RWPE1 (cell line): ENCODE results near the gene SLC35E4.
"Not testable (repeated sequence)": the region's sequence is repeated elsewhere in the genome, so short reads cannot be mapped to it uniquely, and the experiment has no call there.

Source experiments
- CTCF ChIA-PET: fragments of 350-600 bp; sonication (Branson Sonifier 250); formaldehyde crosslinking; extraction: SDS; loops from one replicate; lab custom pipeline; 2021; lab: Yijun Ruan, JAX
- POLR2A ChIA-PET: fragments of 400-600 bp; formaldehyde crosslinking; extraction: SDS; loops from one replicate; lab custom pipeline; 2020; ENCODE audit warnings: antibody characterized with exemption; ENCODE audit not compliant: low non-redundant PET; lab: Yijun Ruan, JAX
- DNase-seq: peaks from one replicate; pipeline ENCODE4 v3.0.0; 2012; ENCODE audit warnings: low spot score
- H3K27ac ChIP-seq: fragments of 450-650 bp; 2 replicates; pipeline ENCODE4 v1.5.1; 2017
- TF ChIP-seq, protein P1 (sequence below): fragments of 450-650 bp; conservative IDR thresholded peaks from 2 replicates; pipeline ENCODE4 v1.5.1; 2017; ENCODE audit warnings: low read depth, mild to moderate bottlenecking

SLC35E4 gene, protein sequence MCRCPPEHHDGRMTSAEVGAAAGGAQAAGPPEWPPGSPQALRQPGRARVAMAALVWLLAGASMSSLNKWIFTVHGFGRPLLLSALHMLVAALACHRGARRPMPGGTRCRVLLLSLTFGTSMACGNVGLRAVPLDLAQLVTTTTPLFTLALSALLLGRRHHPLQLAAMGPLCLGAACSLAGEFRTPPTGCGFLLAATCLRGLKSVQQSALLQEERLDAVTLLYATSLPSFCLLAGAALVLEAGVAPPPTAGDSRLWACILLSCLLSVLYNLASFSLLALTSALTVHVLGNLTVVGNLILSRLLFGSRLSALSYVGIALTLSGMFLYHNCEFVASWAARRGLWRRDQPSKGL

DNA sequence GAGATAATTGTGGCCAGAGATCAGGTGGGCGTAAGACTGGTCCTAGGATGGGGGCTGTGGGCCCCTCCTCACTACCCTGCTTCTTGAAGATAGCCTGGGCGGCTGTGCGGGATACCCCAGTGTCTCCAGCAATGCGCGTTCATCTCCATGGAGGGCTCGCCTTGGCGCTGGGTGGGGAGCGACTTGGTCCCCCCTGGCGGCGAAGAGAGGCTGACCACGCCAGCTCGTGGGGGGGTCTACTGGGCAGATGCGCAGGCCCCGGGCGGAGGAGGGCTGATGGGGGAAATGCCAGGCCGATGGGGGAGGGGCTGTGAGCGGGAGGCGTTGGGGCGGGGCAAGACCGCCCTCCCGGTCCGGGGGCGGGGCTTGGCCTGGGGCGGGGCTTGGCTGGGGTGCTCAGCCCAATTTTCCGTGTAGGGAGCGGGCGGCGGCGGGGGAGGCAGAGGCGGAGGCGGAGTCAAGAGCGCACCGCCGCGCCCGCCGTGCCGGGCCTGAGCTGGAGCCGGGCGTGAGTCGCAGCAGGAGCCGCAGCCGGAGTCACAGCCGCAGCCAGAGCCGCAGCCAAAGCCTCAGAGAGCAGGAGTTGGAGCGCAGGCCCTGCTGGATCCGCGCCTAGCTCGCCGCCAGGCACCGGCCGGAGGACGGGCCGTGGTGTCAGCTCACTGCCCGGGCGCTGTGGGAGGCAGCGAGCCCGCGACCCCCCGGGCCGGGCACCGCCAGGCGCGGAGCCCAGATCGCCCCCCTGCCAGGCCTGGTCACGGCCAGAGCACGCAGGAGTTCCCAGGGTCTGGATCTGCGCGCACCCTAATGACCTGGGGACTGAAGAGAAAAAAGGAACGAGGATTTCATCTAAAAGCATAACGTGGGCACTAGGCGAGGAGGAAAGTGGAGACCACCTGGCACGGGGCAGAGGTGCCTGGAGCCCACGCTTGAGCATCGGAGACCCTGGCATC is at the start of gene SLC35E4:
Gene SLC35E4, plus strand, starts transcription at position 509 of the 953 bp plus-strand sequence. CDS start 670 bp downstream, outside the sequence.
- TF ChIP-seq, protein P1, sequence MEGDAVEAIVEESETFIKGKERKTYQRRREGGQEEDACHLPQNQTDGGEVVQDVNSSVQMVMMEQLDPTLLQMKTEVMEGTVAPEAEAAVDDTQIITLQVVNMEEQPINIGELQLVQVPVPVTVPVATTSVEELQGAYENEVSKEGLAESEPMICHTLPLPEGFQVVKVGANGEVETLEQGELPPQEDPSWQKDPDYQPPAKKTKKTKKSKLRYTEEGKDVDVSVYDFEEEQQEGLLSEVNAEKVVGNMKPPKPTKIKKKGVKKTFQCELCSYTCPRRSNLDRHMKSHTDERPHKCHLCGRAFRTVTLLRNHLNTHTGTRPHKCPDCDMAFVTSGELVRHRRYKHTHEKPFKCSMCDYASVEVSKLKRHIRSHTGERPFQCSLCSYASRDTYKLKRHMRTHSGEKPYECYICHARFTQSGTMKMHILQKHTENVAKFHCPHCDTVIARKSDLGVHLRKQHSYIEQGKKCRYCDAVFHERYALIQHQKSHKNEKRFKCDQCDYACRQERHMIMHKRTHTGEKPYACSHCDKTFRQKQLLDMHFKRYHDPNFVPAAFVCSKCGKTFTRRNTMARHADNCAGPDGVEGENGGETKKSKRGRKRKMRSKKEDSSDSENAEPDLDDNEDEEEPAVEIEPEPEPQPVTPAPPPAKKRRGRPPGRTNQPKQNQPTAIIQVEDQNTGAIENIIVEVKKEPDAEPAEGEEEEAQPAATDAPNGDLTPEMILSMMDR, result no peak
- ChIA-PET POLR2A (no interaction called here), CTCF (interaction anchor here (1.0 to 4.0 kb wide), 3 partner anchors 14 to 120 kb away, joined by 3 to 33 read pairs (median 4); partner anchors contain the start of gene PES1)
- DNase-seq, result peak; percentile 84
- peak within 1 kb of the TSS; percentile 85 for H3K27ac ChIP-seq

DNA sequence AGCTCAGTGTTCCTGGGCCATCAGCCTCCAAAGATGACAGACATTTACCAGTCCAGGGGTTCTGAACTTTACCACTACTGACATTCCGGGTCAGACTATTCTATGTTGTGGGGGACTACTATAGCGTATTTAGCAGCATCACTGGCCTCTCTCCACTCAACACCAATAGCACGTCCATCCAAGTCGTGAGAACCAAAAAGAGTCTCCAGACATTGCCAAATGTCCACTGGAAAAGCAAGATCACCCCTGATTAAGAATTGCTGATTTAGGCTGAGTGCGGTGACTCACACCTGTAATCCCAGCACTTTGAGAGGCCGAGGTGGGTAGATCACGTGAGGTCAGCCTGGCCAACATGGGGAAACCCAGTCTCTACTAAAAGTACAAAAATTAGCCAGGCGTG is 49.2 kb upstream of the SLC35E4 start:
- POLR2A ChIA-PET, result no interaction called here
- CTCF ChIA-PET, result no interaction called here
- no peak overlapping the region for H3K27ac ChIP-seq
- TF ChIP-seq, protein P1, result no peak
- DNase-seq, result no peak

DNA sequence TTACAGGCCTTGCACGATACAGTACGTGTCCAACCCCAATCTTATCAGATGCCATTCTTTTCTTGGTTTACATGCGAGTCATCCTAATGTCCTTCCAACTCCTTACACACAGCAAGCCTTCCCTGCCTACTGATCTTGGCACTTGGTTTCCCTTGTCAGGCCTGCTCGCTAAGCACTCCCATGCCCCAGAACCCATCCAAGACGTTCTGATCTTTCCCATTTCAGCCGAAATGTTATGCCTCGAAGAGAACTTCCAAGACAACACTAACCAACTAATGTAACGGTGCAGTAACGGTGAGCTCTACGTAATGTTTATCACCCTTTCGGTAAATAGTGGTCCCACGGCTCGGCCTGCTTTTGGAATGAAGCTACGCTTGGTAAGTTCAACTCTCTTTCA is 44.4 kb upstream of the SLC35E4 start:
- CTCF ChIA-PET, result interaction anchor here (1.1 kb wide), 1 partner anchor 44 kb away, joined by 3 read pairs; no protein-coding TSS in a partner anchor
- no peak for DNase-seq
- TF ChIP-seq, protein P1, result no peak
- POLR2A ChIA-PET, result no interaction called here
- H3K27ac ChIP-seq, result peak overlapping the region; percentile 75

DNA sequence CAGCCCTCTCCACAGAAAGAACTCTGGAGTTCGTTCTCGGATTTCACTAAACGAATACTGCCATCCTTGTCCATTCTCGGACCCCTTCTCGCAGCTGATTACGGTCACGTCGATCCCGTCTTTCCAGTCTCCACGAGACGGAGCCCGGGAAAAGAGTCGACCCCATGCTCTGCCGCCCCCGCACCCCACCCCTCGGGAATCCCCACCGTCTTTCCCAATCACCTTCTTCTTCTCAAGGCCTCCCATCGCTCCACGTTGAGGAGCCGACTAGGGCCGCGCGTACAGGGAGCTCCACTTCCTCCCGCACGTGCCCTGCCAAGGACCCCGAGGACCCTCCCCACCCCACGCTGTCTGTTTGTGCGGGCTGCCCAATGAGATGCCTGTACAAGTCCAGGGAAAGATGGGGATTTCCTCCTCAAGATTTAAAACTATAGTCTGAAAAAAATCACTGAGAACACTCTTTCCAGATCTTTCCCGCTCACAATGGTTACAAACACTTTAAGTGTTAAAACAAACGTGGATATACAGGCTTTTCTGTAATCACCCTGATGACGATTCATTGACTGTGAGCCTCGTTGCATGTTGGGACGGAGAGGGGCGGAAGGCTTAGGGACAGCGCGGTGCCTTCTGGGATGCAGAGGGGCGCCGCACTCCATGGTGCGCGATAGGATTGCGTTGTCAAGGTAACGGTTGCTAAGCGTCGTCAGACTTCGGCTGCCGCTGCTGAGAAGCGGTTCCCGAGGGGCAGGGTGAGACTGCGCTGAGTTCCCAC is 43.8 kb upstream of the SLC35E4 start, which contains the start of gene PES1:
Gene PES1, minus strand, starts transcription at position 323 of the 772 bp plus-strand sequence. Its CDS starts 77 bp downstream, at position 246.
- H3K27ac ChIP-seq, result peak within 1 kb of the TSS; percentile 75
- peak; percentile 94 for DNase-seq
- TF ChIP-seq, protein P1, result no peak
- CTCF ChIA-PET, result interaction anchor here (1.1 kb wide), 1 partner anchor 43 kb away, joined by 3 read pairs; no protein-coding TSS in a partner anchor
- POLR2A ChIA-PET, result no interaction called here

DNA sequence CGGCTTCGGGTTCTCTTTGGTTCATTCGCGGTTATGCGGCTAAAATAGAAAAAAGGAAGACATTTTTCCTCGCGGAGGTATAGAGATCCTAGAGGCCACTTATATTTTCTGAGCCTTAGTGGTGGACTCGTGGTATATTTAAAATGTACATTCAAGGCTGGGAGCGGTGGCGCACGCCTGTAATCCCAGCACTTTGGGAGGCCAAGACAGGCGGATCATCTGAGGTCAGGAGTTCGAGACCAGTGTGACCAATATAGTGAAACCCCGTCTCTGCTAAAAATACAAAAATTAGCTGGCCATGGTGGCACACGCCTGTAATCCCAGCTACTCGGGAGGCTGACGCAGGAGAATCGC is 43.2 kb upstream of the SLC35E4 start:
- peak overlapping the region; percentile 75 for H3K27ac ChIP-seq
- POLR2A ChIA-PET, CTCF ChIA-PET, DNase-seq: not testable (repeated sequence)

DNA sequence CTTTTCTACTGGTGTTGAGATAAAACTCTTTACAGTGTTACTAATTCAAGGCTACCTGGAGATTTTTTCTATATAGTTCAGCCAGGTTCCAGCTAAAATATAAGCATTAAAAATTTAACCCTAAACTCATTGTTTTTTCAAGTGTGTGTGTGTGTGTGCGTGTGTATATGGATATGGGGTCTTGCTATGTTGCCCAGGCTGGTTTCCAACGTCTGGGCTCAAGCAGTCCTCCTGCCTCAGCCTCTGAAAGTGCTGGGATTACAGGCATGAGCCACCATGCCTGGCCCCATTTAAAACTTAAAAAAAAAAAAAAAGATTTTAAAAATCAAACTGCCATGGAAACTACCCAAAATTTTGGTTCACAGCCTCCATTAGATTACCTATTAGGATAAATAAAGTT is 39.4 kb upstream of the SLC35E4 start:
- TF ChIP-seq, protein P1, result no peak
- POLR2A ChIA-PET, result no interaction called here

More for the DNA sequence above, 39.4 kb upstream of the SLC35E4 start:
- DNase-seq, result no peak
- CTCF ChIA-PET, result no interaction called here
- no peak overlapping the region for H3K27ac ChIP-seq
